GM12891 (cell line): ENCODE data around the gene WDTC1.

Experiments
- PAX5 ChIP-seq: IDR thresholded peaks from 2 replicates; pipeline ENCODE4 v1.6.1; 2011; ENCODE audit warnings: low read length, moderate library complexity, mild to moderate bottlenecking; ENCODE audit not compliant: insufficient read depth, severe bottlenecking
- POLR2A ChIP-seq: IDR thresholded peaks from 2 replicates; pipeline ENCODE4 v1.6.1; 2011; ENCODE audit warnings: low read depth, low read length, control low read depth

GRCh38 chr1:27343639-27344025 lies 109.2 kb downstream of the WDTC1 start:
- no peak for TF ChIP-seq POLR2A
- no peak for TF ChIP-seq PAX5
